ENCODE data around the gene NCK1.

Gene NCK1

GRCh38 chr3:136861890-136862616, at the start of gene NCK1:
TSS of gene NCK1 (plus strand) at chr3:136862208. CDS start at chr3:136928002, 65,794 bp downstream.
- DNase-seq: peak; percentile 97

GRCh38 chr3:136817448-136817847, 44.6 kb upstream of the NCK1 start:
- DNase-seq: peak; percentile 5

GRCh38 chr3:136818191-136818768, 43.7 kb upstream of the NCK1 start:
- DNase-seq: peak; percentile 81

- peak; percentile 93 for DNase-seq
These were observed 43.1 kb upstream of the NCK1 start, which contains the start of gene SLC35G2 for GRCh38 chr3:136818769-136819391. TSS of gene SLC35G2 (plus strand) at chr3:136819126. CDS start at chr3:136854461, 35,335 bp downstream.

- DNase-seq: peak; percentile 79
These were observed 42.6 kb upstream of the NCK1 start for GRCh38 chr3:136819392-136819730.

GRCh38 chr3:136819731-136820679, 42.0 kb upstream of the NCK1 start:
- peak; percentile 79 for DNase-seq

- no peak for DNase-seq
These were observed 30.5 kb upstream of the NCK1 start for GRCh38 chr3:136831461-136831860.

GRCh38 chr3:136835089-136835812, 26.8 kb upstream of the NCK1 start:
- no peak for DNase-seq

GRCh38 chr3:136835813-136836510, 26.0 kb upstream of the NCK1 start:
- no peak for DNase-seq

GRCh38 chr3:136836511-136837156, 25.4 kb upstream of the NCK1 start:
- DNase-seq: peak; percentile 84

GRCh38 chr3:136838641-136839555, 23.1 kb upstream of the NCK1 start:
- peak; percentile 78 for DNase-seq

GRCh38 chr3:136839556-136839931, 22.5 kb upstream of the NCK1 start:
- DNase-seq: no peak

GRCh38 chr3:136840252-136840651, 21.8 kb upstream of the NCK1 start:
- no peak for DNase-seq

GRCh38 chr3:136842294-136842693, 19.7 kb upstream of the NCK1 start:
- no peak for DNase-seq

GRCh38 chr3:136844724-136845123, 17.3 kb upstream of the NCK1 start:
- no peak for DNase-seq

- no peak for DNase-seq
These were observed 9.8 kb upstream of the NCK1 start for GRCh38 chr3:136852180-136852579.

GRCh38 chr3:136856665-136857064, 5.3 kb upstream of the NCK1 start:
- DNase-seq: peak; percentile 5

- DNase-seq: no peak
These were observed 3.6 kb upstream of the NCK1 start for GRCh38 chr3:136858381-136858780.

- peak; percentile 93 for DNase-seq
These were observed 1.5 kb upstream of the NCK1 start for GRCh38 chr3:136860541-136860940.
